ENCODE results near the gene FBXO10.

FBXO10 gene

DNA sequence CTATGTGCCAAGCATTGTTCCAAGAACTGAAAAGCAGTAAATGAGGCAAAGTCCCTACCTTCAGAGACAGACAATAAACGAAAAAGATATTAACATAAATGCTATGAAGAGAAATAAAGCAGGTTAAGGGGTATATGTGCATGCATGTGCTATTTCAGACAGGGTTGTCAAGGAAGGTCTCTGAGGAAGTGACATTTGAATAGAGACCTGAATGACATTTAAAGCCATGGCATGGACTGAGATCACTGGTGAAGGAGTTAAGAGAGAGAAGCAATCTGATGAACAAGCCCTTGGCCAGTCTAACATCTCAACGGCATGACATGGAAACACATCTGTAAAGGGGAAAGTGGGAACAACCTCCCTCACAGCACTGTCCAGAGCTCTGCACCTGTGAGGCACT, 14.5 kb downstream of the FBXO10 start:
- TF ChIP-seq ZFX (IDR thresholded peaks at IDR 0.05): no peak
- TF ChIP-seq, protein P1, sequence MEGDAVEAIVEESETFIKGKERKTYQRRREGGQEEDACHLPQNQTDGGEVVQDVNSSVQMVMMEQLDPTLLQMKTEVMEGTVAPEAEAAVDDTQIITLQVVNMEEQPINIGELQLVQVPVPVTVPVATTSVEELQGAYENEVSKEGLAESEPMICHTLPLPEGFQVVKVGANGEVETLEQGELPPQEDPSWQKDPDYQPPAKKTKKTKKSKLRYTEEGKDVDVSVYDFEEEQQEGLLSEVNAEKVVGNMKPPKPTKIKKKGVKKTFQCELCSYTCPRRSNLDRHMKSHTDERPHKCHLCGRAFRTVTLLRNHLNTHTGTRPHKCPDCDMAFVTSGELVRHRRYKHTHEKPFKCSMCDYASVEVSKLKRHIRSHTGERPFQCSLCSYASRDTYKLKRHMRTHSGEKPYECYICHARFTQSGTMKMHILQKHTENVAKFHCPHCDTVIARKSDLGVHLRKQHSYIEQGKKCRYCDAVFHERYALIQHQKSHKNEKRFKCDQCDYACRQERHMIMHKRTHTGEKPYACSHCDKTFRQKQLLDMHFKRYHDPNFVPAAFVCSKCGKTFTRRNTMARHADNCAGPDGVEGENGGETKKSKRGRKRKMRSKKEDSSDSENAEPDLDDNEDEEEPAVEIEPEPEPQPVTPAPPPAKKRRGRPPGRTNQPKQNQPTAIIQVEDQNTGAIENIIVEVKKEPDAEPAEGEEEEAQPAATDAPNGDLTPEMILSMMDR (conservative IDR thresholded peaks at IDR 0.05): no peak
- no peak overlapping the region for H3K27ac ChIP-seq

DNA sequence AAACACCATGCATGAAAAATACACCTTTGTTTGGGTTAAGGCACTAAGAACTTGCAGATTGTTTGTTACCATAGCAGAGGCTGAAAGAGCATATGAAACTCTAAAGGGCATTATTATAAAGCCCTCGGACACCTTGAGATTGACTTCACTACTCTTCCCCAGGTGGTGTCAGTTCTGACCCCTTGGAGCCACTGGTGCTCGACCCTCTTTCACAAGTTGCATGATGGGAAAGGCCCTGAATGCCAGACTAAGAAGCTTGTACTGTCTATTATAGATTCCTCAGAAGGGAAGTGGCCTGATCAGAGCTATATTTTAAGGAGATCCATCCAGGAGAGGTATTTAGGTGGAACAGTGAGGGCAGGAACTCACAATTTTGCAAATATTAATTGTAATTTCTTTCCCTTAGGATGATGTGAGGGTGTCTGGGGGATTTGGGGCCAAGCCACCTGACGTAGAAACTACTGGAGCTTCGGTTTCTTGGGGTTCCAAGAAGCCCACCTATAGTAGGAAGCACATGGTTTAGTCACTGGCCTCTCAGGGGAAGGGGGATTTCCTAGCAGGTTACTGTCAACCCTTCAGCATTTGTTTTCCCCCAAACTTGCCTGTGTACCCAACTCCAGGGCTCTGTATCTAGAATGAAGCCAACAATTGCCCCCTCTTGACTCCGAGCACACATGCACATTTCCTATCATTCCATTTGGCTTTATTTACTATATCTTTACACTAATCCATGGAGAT, 16.2 kb downstream of the FBXO10 start:
- TF ChIP-seq, protein P1 (conservative IDR thresholded peaks at IDR 0.05): no peak
- no peak for TF ChIP-seq ZFX (IDR thresholded peaks at IDR 0.05)
- H3K27ac ChIP-seq: no peak overlapping the region

DNA sequence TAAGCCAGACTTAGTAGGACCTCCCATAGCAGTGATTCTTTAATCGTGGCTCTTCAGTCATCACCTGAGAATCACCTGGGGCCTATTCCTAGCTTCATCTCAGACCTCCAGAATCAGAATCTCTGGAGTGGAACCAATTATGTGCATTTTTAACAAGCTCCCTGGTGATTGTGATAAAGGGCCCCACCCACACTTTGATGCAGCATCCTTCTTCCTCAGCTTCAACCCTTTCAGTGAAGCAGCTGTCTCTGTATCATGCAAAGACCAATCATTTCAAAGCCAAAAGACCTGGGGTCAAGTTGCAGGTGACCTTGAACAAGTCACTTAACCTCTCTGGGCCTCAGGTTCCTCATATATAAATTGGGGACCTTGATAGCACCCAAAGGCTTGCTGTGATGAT, 17.1 kb downstream of the FBXO10 start:
- TF ChIP-seq, protein P1 (conservative IDR thresholded peaks at IDR 0.05): no peak

DNA sequence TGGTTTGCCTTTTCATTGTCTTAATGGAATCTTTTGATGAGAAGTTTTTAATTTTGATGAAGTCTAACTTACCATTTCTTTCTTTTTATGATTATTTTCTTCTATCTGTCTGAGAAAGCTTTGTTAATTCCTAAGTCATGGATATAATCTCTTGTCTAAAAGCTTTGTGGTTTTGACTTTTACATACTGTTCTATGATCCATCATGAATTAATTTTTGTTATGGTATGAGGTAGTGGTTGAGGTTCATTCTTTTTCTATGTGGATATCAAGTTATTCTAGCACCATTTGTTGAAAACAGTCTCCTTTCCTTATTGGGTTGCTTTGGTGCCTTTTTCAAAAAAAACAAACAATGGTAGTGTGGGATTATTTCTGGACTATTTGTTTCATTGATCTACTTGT, 20.4 kb downstream of the FBXO10 start:
- no peak overlapping the region for H3K27ac ChIP-seq
- TF ChIP-seq, protein P1 (conservative IDR thresholded peaks at IDR 0.05): no peak
- TF ChIP-seq ZFX (IDR thresholded peaks at IDR 0.05): no peak

More for the DNA sequence above, 17.1 kb downstream of the FBXO10 start:
- no peak overlapping the region for H3K27ac ChIP-seq

DNA sequence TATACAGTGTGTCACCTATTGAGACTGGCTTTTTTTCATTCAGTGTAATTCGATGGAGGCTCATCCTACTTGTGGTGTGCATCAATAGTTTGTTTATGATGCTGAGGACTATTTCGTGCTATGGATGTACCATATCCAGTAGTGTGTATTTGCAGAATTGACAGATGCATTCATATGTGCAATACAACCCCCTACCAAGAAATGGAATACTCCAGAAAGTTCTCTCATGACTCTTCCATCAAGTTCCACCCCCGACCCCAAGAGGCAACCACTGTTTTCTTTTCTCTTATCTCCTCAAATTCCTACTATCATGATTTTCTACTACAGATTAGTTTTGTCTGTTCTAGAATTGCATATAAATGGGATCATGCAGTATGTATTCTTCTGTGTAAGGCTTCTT, 21.9 kb downstream of the FBXO10 start:
- no peak for TF ChIP-seq ZFX (IDR thresholded peaks at IDR 0.05)
- TF ChIP-seq, protein P1 (conservative IDR thresholded peaks at IDR 0.05): no peak
- no peak overlapping the region for H3K27ac ChIP-seq

DNA sequence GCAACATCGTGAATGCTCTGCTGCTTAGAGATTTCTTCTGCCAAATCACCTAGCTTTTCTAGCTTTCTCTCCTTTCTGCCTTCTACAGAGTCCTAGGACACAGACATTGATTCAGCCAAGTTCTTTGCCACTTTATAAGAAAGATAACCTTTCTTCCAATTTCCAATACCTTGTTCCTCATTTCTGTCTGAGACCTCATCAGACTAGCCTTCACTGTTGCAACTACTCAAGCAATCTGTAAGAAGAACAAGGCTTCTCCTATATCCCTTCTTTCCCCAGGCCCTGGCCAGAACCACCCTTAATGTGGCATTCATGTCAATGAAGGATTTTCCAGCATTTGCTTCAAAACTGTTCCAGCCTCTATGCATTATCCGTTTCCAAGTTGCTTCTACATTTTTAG, 24.3 kb downstream of the FBXO10 start:
- no peak for TF ChIP-seq ZFX (IDR thresholded peaks at IDR 0.05)
- TF ChIP-seq, protein P1 (conservative IDR thresholded peaks at IDR 0.05): no peak
- no peak overlapping the region for H3K27ac ChIP-seq

DNA sequence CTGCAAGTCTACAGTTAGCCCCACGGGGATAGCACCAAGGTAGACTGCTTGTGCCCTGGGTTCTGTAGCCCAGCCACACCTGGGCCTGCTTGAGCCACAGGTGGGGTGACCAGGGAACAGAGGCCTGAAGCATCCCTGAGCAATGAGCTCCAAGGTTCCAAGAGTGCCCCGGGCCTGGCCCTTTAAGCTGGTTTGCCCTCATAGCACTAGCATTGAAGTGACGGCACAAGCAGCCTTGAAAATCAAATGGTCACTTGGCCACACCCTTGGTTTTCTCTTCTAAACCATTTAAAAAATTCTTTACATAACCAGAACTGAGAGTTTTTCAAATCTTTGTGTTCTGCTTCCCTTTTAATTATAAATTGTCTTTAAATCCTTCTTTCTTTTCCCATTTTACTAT, 24.7 kb downstream of the FBXO10 start:
- H3K27ac ChIP-seq: no peak overlapping the region
- TF ChIP-seq, protein P1 (conservative IDR thresholded peaks at IDR 0.05): no peak
- no peak for TF ChIP-seq ZFX (IDR thresholded peaks at IDR 0.05)

All from C4-2B (cell line).